HepG2 (cell line): ENCODE results near the gene ARHGDIG.

ENCODE experiments used
- EZH2 ChIP-seq: conservative IDR thresholded peaks from 2 replicates; pipeline ENCODE4 v1.6.1; 2012; ENCODE audit warnings: mild to moderate bottlenecking, low read depth, low read length, moderate library complexity
- RFX3 ChIP-seq: IDR thresholded peaks from 2 replicates; pipeline ENCODE4 v1.6.1; 2016; ENCODE audit warnings: missing biosample characterization, missing genetic modification reagents
- SRF ChIP-seq: IDR thresholded peaks from 2 replicates; pipeline ENCODE4 v1.6.1; 2011; ENCODE audit warnings: mild to moderate bottlenecking, low read depth, low read length, moderate library complexity
- ZSCAN30 ChIP-seq: sonication (generic); formaldehyde crosslinking; IDR thresholded peaks from 2 replicates; pipeline ENCODE4 v1.5.0; 2020; ENCODE audit warnings: mild to moderate bottlenecking, missing genetic modification reagents
- TF ChIP-seq, protein P1 (sequence below): IDR thresholded peaks from 2 replicates; pipeline ENCODE4 v1.6.1; 2012; ENCODE audit warnings: inconsistent platforms

DNA sequence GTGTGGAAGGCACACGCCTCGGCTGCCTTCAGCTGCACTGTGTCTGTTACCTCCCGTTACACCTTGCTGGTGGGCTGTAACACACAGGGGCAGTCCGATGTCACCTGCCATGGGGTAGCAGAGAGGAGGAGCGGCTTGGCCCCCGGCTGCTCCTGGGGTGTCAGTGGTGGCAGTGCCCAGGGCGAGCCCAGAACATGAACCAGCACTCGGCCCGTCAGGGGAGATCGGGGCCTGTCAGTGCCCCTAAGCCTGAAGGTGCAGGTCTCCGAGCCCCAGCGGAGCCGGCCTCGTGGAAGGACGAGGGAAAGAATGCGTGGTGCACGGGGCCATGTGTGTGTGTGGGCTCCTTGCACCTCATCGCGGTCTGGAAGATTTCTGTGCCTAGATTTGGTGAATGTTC is 20.1 kb upstream of the ARHGDIG start:
- TF ChIP-seq, protein P1, sequence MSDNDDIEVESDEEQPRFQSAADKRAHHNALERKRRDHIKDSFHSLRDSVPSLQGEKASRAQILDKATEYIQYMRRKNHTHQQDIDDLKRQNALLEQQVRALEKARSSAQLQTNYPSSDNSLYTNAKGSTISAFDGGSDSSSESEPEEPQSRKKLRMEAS, result no peak
- TF ChIP-seq RFX3 (CRISPR knock-in tag), result no peak
- TF ChIP-seq SRF, result no peak
- TF ChIP-seq EZH2, result no peak
- TF ChIP-seq ZSCAN30, result no peak
